Upper lobe of left lung (tissue), 4 donors: ENCODE data around the gene ATG4C.

Source experiments
- POLR2AphosphoS5 ChIP-seq, 2 donors: sonication (generic); formaldehyde crosslinking; IDR thresholded peaks; one replicate each; pipeline ENCODE4 v1.5.1; 2017; ENCODE audit warnings: antibody characterized with exemption in 2 of 2
- TF ChIP-seq, protein P1 (sequence below), 6 experiments: fragments of 450-650 bp in 4 of 6; fragments of 200-600 bp in 2 of 6; sonication (generic) in 2 of 6; IDR thresholded peaks; one replicate each; pipeline ENCODE4 v1.5.1; 2016 to 2019; ENCODE audit warnings: antibody characterized with exemption in 6 of 6

DNA sequence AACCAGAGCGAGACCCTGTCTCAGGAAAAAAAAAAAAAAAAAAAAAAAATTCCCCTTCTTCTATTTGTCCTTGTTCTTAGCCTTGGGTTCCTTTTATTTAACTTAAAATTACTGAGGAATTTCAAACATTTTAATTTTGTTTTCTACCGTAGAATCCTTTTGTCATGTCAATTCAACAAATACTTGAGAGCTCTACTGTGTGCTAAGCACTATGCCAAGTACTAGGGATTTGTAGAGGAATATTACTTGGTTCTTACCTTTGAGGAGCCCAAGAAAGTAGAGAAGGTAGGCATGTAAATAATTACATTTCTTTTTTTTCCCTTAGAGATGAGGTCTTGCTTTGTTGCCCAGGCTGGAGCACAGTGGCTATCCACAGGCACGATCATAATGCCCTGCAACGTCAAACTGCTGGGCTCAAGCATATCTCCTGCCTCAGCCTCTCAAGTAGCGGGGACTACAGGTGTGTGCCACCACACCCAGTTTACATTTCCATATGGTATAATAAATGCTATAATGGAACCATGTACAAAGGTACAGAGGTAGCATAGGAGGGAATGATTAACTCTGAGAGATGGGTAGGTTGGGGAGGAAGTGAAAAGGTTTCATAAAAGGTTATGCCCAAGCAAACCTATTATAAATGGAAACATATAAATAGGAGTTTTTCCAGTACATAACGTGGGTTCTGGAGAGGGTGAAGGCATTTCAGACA, 104.0 kb downstream of the ATG4C start:
- TF ChIP-seq, protein P1, sequence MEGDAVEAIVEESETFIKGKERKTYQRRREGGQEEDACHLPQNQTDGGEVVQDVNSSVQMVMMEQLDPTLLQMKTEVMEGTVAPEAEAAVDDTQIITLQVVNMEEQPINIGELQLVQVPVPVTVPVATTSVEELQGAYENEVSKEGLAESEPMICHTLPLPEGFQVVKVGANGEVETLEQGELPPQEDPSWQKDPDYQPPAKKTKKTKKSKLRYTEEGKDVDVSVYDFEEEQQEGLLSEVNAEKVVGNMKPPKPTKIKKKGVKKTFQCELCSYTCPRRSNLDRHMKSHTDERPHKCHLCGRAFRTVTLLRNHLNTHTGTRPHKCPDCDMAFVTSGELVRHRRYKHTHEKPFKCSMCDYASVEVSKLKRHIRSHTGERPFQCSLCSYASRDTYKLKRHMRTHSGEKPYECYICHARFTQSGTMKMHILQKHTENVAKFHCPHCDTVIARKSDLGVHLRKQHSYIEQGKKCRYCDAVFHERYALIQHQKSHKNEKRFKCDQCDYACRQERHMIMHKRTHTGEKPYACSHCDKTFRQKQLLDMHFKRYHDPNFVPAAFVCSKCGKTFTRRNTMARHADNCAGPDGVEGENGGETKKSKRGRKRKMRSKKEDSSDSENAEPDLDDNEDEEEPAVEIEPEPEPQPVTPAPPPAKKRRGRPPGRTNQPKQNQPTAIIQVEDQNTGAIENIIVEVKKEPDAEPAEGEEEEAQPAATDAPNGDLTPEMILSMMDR (IDR thresholded peaks at IDR 0.05): no peak
- TF ChIP-seq POLR2AphosphoS5 (IDR thresholded peaks at IDR 0.05): no peak
